GM18508 (cell line): ENCODE measurements around the gene TRIM44.
"Not testable (repeated sequence)": the region's sequence is repeated elsewhere in the genome, so short reads cannot be mapped to it uniquely, and the experiment has no call there.

Source experiments
- ATAC-seq: cut with Tn5 transposase; IDR thresholded peaks from one replicate; pipeline ENCODE4 v1.9.1; 2021; ENCODE audit warnings: moderate number of reproducible peaks; ENCODE audit not compliant: insufficient read depth, unreplicated experiment

Gene TRIM44

GRCh38 chr11:35748644-35749043 lies 86.1 kb downstream of the TRIM44 start:
- no peak for ATAC-seq

- ATAC-seq = no peak
Observed at GRCh38 chr11:35750315-35750714, 87.7 kb downstream of the TRIM44 start.

- no peak for ATAC-seq
Observed at GRCh38 chr11:35750981-35751663, 88.5 kb downstream of the TRIM44 start.

- no peak for ATAC-seq
Observed at GRCh38 chr11:35751664-35752061, 89.1 kb downstream of the TRIM44 start.

- ATAC-seq = no peak
Observed at GRCh38 chr11:35752115-35752514, 89.5 kb downstream of the TRIM44 start.

GRCh38 chr11:35753573-35753972 lies 91.0 kb downstream of the TRIM44 start:
- ATAC-seq = not testable (repeated sequence)

- not testable (repeated sequence) for ATAC-seq
Observed at GRCh38 chr11:35759951-35760350, 97.4 kb downstream of the TRIM44 start.

- ATAC-seq = no peak
Observed at GRCh38 chr11:35761899-35762298, 99.3 kb downstream of the TRIM44 start.

GRCh38 chr11:35763301-35763700 lies 100.7 kb downstream of the TRIM44 start:
- no peak for ATAC-seq

GRCh38 chr11:35763765-35764164 lies 101.2 kb downstream of the TRIM44 start:
- no peak for ATAC-seq

GRCh38 chr11:35764417-35764816 lies 101.8 kb downstream of the TRIM44 start:
- ATAC-seq = no peak

GRCh38 chr11:35765211-35765610 lies 102.6 kb downstream of the TRIM44 start:
- ATAC-seq = no peak

GRCh38 chr11:35766651-35767050 lies 104.1 kb downstream of the TRIM44 start:
- no peak for ATAC-seq

GRCh38 chr11:35770425-35770824 lies 107.8 kb downstream of the TRIM44 start:
- ATAC-seq = not testable (repeated sequence)

GRCh38 chr11:35771722-35772121 lies 109.1 kb downstream of the TRIM44 start:
- no peak for ATAC-seq

GRCh38 chr11:35777241-35777640 lies 114.7 kb downstream of the TRIM44 start:
- ATAC-seq = not testable (repeated sequence)

GRCh38 chr11:35778943-35779342 lies 116.4 kb downstream of the TRIM44 start:
- ATAC-seq = not testable (repeated sequence)

GRCh38 chr11:35779409-35779808 lies 116.8 kb downstream of the TRIM44 start:
- ATAC-seq = no peak

- ATAC-seq = no peak
Observed at GRCh38 chr11:35780951-35781860, 118.6 kb downstream of the TRIM44 start.

- ATAC-seq = no peak
Observed at GRCh38 chr11:35781861-35782470, 119.4 kb downstream of the TRIM44 start.

GRCh38 chr11:35783809-35784208 lies 121.2 kb downstream of the TRIM44 start:
- ATAC-seq = no peak
